ENCODE data around the gene HOATZ. TPM values are rescaled to one million over a fixed set of nuclear protein-coding genes. Genes with fewer than 3 reads are reported as not detected.
A peak's percentile ranks its signal among the peaks of the same experiment; 100 is the strongest.

The HOATZ gene
- total RNA-seq, 3 donors from 2014 or later, result not detected

DNA sequence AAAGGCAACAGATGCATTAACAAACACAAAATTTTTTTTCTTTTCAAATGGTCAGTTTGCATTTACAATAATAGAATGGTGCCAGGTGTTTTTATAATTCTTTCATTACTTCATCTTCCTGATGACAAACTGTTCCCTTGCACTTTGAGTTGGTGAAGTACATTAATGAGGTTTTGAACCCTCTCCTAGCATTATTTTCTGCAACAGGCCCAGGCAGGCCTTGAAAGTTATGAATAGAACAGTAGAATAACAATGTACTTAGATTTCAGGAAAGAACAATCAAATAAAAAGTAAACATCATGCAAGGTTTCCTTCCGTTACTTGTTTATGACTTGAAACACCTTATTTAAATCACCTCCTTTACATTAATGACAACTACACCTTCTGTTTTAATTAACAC, 12.0 kb upstream of the HOATZ start:
- ATAC-seq (no peak), DNase-seq (no peak)
- no peaks in the 10 kb centered on the region for H3K4me1 Mint-ChIP-seq (ENCODE audit: low read depth)
- H3K36me3 Mint-ChIP-seq (ENCODE audit: insufficient read depth), result no peaks in the 10 kb centered on the region
- H3K9me3 Mint-ChIP-seq, result no peaks in the 10 kb centered on the region
- no peak overlapping the region for H3K4me3 Mint-ChIP-seq
- H3K27me3 Mint-ChIP-seq (ENCODE audit: low read depth), result peaks cover 28% of the 10 kb centered on the region

DNA sequence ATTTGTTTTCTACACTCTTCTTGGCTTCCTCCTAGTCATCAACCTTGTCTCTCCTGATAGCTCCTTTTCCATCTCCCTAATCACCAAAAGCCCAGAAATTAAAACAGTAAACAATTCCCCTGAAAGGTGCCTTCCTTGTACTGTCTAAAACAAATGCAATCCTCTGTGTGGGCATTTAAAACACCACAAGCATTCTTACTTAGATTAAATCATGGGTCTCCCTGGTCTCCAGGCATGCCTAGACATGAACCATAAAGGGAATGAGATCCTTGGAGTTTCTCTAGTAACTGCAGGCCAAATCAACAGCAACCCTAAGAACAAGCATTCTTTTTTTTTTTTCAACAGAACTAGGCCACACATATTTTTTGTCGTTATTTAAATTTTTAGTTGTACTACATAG, 4.3 kb upstream of the HOATZ start:
- H3K4me3 Mint-ChIP-seq, result no peak overlapping the region

DNA sequence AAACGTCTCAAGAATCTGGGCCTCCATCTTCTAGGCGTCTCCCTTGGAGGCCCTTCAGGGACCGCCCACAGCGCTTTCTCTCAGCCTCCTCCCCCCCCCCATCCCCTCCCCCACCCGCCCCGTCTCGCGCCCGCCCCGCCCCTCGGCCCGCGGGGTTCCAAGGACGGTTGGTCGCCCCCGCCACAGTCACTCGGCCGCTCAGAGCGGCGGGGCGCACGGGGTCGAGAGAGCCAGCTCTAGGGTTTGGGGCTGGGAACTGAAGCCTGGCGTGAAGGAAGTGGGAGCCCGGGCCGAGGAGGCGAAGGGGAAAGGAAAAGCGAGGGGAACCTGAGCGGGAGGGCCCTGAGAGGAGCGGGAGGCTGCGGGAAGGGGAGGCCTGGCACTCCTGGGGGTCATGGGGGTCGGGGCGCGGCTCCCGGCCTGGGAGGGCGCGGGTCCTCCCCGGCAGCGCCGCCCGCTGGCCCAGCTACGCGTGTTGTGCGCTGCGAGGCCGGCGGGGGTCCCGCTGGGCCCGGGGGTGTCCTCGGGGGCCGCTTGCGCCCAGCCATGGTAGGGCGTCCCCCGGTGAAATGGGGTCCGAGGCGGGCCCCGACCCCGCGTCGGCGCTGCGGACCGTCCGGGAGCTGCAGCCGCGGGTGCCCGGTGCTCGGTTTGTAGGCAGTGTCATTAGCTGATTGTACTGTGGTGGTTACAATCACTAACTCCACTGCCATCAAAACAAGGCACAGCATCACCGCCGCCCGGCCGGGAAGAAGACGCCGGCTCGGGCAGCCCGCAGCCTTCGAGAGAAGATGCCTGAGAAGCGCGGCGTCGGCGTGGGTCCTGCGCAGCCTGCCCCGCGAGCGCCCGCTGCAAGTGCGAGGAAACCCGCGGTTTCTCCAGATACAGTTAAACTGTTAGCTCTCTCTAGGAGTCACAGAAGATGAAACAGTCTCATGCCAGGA, 2.0 kb upstream of the HOATZ start, which contains the start of gene BTG4:
TSS of gene BTG4 (minus strand) at position 91 of the 944 bp plus-strand sequence. CDS start 13,610 bp downstream, outside the sequence.
- DNase-seq (peak; percentile 11), ATAC-seq (peak; percentile 68 to 80)
- H3K4me1 Mint-ChIP-seq (ENCODE audit: low read depth), result peaks cover 10% of the 10 kb centered on the region
- peaks cover 55% of the 10 kb centered on the region for H3K27me3 Mint-ChIP-seq (ENCODE audit: low read depth)
- peak within 1 kb of the TSS; percentile 48 for H3K4me3 Mint-ChIP-seq
- H3K9me3 Mint-ChIP-seq, result no peaks in the 10 kb centered on the region
- no peaks in the 10 kb centered on the region for H3K36me3 Mint-ChIP-seq (ENCODE audit: insufficient read depth)

More for the DNA sequence above, 4.3 kb upstream of the HOATZ start:
- Mint-ChIP-seq H3K36me3 (ENCODE audit: insufficient read depth) (no peaks in the 10 kb centered on the region), H3K9me3 (no peaks in the 10 kb centered on the region), H3K27me3 (ENCODE audit: low read depth) (peaks cover 61% of the 10 kb centered on the region), H3K4me1 (ENCODE audit: low read depth) (peaks cover 10% of the 10 kb centered on the region)
- DNase-seq (no peak), ATAC-seq (no peak)

- Mint-ChIP-seq H3K4me3 (peak overlapping the region; percentile 34), H3K36me3 (ENCODE audit: insufficient read depth) (no peaks in the 10 kb centered on the region), H3K4me1 (ENCODE audit: low read depth) (peaks cover 10% of the 10 kb centered on the region), H3K9me3 (no peaks in the 10 kb centered on the region), H3K27me3 (ENCODE audit: low read depth) (peaks cover 49% of the 10 kb centered on the region)
- ATAC-seq, result peak; percentile 38 to 48
- DNase-seq, result no peak
Measured at GRCh38 chr11:111513240-111513605, 1.4 kb upstream of the HOATZ start.

- no peak for DNase-seq
- Mint-ChIP-seq H3K9me3 (no peaks in the 10 kb centered on the region), H3K36me3 (ENCODE audit: insufficient read depth) (no peaks in the 10 kb centered on the region), H3K4me1 (ENCODE audit: low read depth) (peaks cover 10% of the 10 kb centered on the region), H3K27me3 (ENCODE audit: low read depth) (peaks cover 38% of the 10 kb centered on the region), H3K4me3 (no peak overlapping the region)
- no peak for ATAC-seq
Measured at GRCh38 chr11:111515591-111515990, 1.0 kb downstream of the HOATZ start.

GRCh38 chr11:111518668-111519067, 4.1 kb downstream of the HOATZ start:
- no peaks in the 10 kb centered on the region for H3K9me3 Mint-ChIP-seq
- no peak for ATAC-seq

GRCh38 chr11:111520560-111520959, 6.0 kb downstream of the HOATZ start:
- no peak for DNase-seq
- Mint-ChIP-seq H3K9me3 (no peaks in the 10 kb centered on the region), H3K27me3 (ENCODE audit: low read depth) (peaks cover 7% of the 10 kb centered on the region), H3K4me1 (ENCODE audit: low read depth) (peaks cover 6% of the 10 kb centered on the region), H3K4me3 (no peak overlapping the region), H3K36me3 (ENCODE audit: insufficient read depth) (no peaks in the 10 kb centered on the region)
- ATAC-seq, result no peak

More at GRCh38 chr11:111518668-111519067, 4.1 kb downstream of the HOATZ start:
- Mint-ChIP-seq H3K27me3 (ENCODE audit: low read depth) (peaks cover 24% of the 10 kb centered on the region), H3K36me3 (ENCODE audit: insufficient read depth) (no peaks in the 10 kb centered on the region), H3K4me3 (no peak overlapping the region), H3K4me1 (ENCODE audit: low read depth) (peaks cover 8% of the 10 kb centered on the region)
- DNase-seq, result no peak

- H3K4me3 Mint-ChIP-seq, result no peak overlapping the region
- H3K36me3 Mint-ChIP-seq (ENCODE audit: insufficient read depth), result no peaks in the 10 kb centered on the region
- peaks cover 10% of the 10 kb centered on the region for H3K4me1 Mint-ChIP-seq (ENCODE audit: low read depth)
- ATAC-seq (peak in 1 of 2 donors; percentile 34), DNase-seq (no peak)
- peaks cover 8% of the 10 kb centered on the region for H3K27me3 Mint-ChIP-seq (ENCODE audit: low read depth)
- H3K9me3 Mint-ChIP-seq, result no peaks in the 10 kb centered on the region
Measured at GRCh38 chr11:111521135-111521534, 6.6 kb downstream of the HOATZ start.

DNA sequence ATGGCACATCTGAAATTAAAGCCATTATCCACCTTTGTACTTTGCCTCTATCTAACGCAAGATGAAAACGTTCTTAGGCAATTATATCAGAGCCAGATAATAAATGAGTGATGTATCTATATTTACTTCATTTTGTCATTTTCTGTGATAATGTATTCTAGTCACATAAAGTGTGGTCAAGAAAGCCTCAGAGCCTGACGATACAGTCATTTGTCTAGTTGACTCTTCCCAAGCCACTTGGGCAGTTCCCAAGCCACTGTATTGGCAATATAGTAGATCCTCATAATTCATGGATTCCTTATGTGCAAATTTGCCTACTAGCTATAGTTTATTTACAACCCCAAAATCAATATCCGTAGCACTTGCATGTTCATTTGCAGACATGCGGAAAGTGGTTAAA, 7.8 kb downstream of the HOATZ start:
- no peak for ATAC-seq
- H3K4me1 Mint-ChIP-seq (ENCODE audit: low read depth), result peaks cover 16% of the 10 kb centered on the region
- H3K27me3 Mint-ChIP-seq (ENCODE audit: low read depth), result peaks cover 11% of the 10 kb centered on the region
- no peak for DNase-seq
- H3K4me3 Mint-ChIP-seq, result no peak overlapping the region
- H3K36me3 Mint-ChIP-seq (ENCODE audit: insufficient read depth), result no peaks in the 10 kb centered on the region
- no peaks in the 10 kb centered on the region for H3K9me3 Mint-ChIP-seq

DNA sequence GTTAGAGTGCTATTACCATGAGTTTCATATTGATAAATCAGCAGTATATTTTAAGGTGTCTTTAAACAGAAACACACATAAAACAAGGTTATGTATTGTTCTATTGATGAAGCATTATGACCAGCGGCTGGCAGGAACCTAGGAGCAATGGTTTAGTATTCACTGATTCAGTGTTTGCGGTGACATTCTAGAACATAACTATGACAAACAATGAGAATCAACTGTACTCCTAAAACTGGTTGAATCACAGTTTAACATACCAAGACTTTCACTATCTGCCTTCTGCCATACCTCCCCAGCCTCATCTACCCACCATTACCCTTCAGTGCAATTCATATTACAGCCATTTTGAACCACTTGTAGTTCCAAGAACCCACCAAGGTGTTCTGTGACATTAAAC, 8.8 kb downstream of the HOATZ start:
- H3K36me3 Mint-ChIP-seq (ENCODE audit: insufficient read depth), result no peaks in the 10 kb centered on the region
- peaks cover 16% of the 10 kb centered on the region for H3K4me1 Mint-ChIP-seq (ENCODE audit: low read depth)
- no peaks in the 10 kb centered on the region for H3K9me3 Mint-ChIP-seq
- no peak overlapping the region for H3K4me3 Mint-ChIP-seq
- ATAC-seq, result peak; percentile 71 to 82
- peaks cover 11% of the 10 kb centered on the region for H3K27me3 Mint-ChIP-seq (ENCODE audit: low read depth)
- DNase-seq, result no peak

- no peak for DNase-seq
- no peaks in the 10 kb centered on the region for H3K36me3 Mint-ChIP-seq (ENCODE audit: insufficient read depth)
- H3K4me1 Mint-ChIP-seq (ENCODE audit: low read depth), result peaks cover 23% of the 10 kb centered on the region
Measured at GRCh38 chr11:111524056-111524455, 9.5 kb downstream of the HOATZ start.

GRCh38 chr11:111525456-111525855, 10.9 kb downstream of the HOATZ start:
- no peak overlapping the region for H3K4me3 Mint-ChIP-seq
- H3K36me3 Mint-ChIP-seq (ENCODE audit: insufficient read depth), result no peaks in the 10 kb centered on the region
- ATAC-seq (no peak), DNase-seq (no peak)
- no peaks in the 10 kb centered on the region for H3K9me3 Mint-ChIP-seq
- H3K4me1 Mint-ChIP-seq (ENCODE audit: low read depth), result peaks cover 26% of the 10 kb centered on the region
- H3K27me3 Mint-ChIP-seq (ENCODE audit: low read depth), result peaks cover 14% of the 10 kb centered on the region

More at GRCh38 chr11:111524056-111524455, 9.5 kb downstream of the HOATZ start:
- Mint-ChIP-seq H3K9me3 (no peaks in the 10 kb centered on the region), H3K27me3 (ENCODE audit: low read depth) (peaks cover 11% of the 10 kb centered on the region), H3K4me3 (no peak overlapping the region)
- ATAC-seq, result no peak

DNA sequence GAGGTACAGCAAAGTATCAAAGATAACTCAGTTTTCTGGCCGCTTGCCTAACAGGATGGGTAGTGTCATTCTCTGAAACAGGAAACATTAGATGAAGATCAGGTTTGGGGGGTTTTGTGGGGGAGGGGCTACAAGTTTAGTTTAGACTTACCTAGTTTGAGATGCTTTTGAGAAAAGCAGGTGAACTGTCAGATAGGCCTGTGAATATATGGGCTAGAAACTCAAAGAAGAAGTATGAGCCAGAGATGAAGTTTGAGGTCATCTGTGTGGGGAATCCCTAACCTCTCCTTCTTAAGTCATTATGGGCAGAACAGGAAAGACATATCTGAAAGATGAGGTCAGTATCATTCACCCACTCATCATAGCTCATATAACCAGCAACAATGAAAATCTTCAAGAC, 11.9 kb downstream of the HOATZ start:
- no peak for DNase-seq

GRCh38 chr11:111527279-111527678, 12.7 kb downstream of the HOATZ start:
- H3K27me3 Mint-ChIP-seq (ENCODE audit: low read depth), result peaks cover 13% of the 10 kb centered on the region
- no peak for DNase-seq
- H3K4me3 Mint-ChIP-seq, result no peak overlapping the region
- H3K4me1 Mint-ChIP-seq (ENCODE audit: low read depth), result peaks cover 28% of the 10 kb centered on the region
- ATAC-seq, result no peak
- H3K9me3 Mint-ChIP-seq, result no peaks in the 10 kb centered on the region
- no peaks in the 10 kb centered on the region for H3K36me3 Mint-ChIP-seq (ENCODE audit: insufficient read depth)

More for the DNA sequence above, 11.9 kb downstream of the HOATZ start:
- no peaks in the 10 kb centered on the region for H3K9me3 Mint-ChIP-seq
- H3K4me1 Mint-ChIP-seq (ENCODE audit: low read depth), result peaks cover 24% of the 10 kb centered on the region
- ATAC-seq, result peak; percentile 47 to 81
- peaks cover 12% of the 10 kb centered on the region for H3K27me3 Mint-ChIP-seq (ENCODE audit: low read depth)
- H3K4me3 Mint-ChIP-seq, result no peak overlapping the region
- H3K36me3 Mint-ChIP-seq (ENCODE audit: insufficient read depth), result no peaks in the 10 kb centered on the region

DNA sequence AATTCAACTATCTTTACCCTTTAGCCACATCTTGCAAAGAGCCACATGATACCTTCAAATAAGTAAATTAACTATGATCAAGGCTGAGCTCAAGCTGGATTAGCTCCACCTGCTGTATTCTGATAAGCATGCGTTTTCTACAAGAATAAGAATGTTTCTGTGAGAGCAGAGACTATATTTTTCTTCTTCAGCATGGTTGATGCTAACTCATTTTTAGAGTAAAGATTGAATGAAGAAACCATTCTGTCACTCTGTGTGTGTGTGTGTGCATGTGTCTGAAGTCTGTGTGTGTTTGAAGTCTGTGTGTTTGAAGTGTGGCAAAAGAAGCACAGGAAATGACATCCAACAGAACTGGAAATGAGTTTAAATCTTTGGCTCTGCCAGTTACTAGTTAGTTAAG, 14.0 kb downstream of the HOATZ start:
- DNase-seq (no peak), ATAC-seq (no peak)
- peaks cover 11% of the 10 kb centered on the region for H3K27me3 Mint-ChIP-seq (ENCODE audit: low read depth)
- no peaks in the 10 kb centered on the region for H3K9me3 Mint-ChIP-seq
- H3K36me3 Mint-ChIP-seq (ENCODE audit: insufficient read depth), result no peaks in the 10 kb centered on the region
- H3K4me1 Mint-ChIP-seq (ENCODE audit: low read depth), result peaks cover 31% of the 10 kb centered on the region
- no peak overlapping the region for H3K4me3 Mint-ChIP-seq

Measured in activated T-cell treated with anti-CD3 and anti-CD28 coated beads, Interleukin-2, amount 50 U/mL, for 4 hours (primary cell).